Keratinocyte (primary cell): ENCODE data around the gene TFDP2. TPM values are rescaled to one million over a fixed set of nuclear protein-coding genes. Genes with fewer than 3 reads are reported as not detected.

Experiments used
- DNase-seq: peaks from one replicate; pipeline ENCODE4 v3.0.0-alpha.2; 2011; ENCODE audit warnings: low read depth, missing footprints, low spot score
- FAIRE-seq: peaks from 2 replicates; lab custom pipeline; 2011; peaks lifted over from hg19 to GRCh38; lab: Jason Lieb, UNC
- H2AFZ ChIP-seq: 2 replicates; pipeline ENCODE4 v1.6.0; 2012; ENCODE audit warnings: low read length, control low read depth, inconsistent platforms; ENCODE audit not compliant: control insufficient read depth
- H3K27ac ChIP-seq: 2 replicates; pipeline ENCODE4 v1.5.1; 2011; ENCODE audit warnings: low read length; ENCODE audit not compliant: control insufficient read depth, insufficient read depth
- H3K27me3 ChIP-seq: 3 replicates; pipeline ENCODE4 v1.6.0; 2011; ENCODE audit warnings: low read length; ENCODE audit not compliant: control insufficient read depth, insufficient read depth; ENCODE audit errors: extremely low read depth
- H3K36me3 ChIP-seq, 2 experiments: 2 replicates in 1 of 2; 3 replicates in 1 of 2; pipeline ENCODE4 v1.5.1; 2011; ENCODE audit warnings: low read length in 2 of 2, mild to moderate bottlenecking in 1 of 2; ENCODE audit not compliant: control insufficient read depth in 2 of 2, insufficient read depth in 2 of 2; ENCODE audit errors: extremely low read depth in 1 of 2
- H3K4me1 ChIP-seq: 3 replicates; pipeline ENCODE4 v1.5.1; 2011; ENCODE audit warnings: low read length; ENCODE audit not compliant: control insufficient read depth, insufficient read depth; ENCODE audit errors: extremely low read depth
- H3K4me2 ChIP-seq: 3 replicates; pipeline ENCODE4 v1.6.0; 2011; ENCODE audit warnings: low read depth, low read length; ENCODE audit not compliant: control insufficient read depth, insufficient read depth; ENCODE audit errors: extremely low read depth
- H3K4me3 ChIP-seq, 3 experiments: fragments of 200-600 bp in 1 of 3; sonication (generic) in 1 of 3; 2 replicates in 2 of 3; 3 replicates in 1 of 3; pipeline ENCODE4 v1.5.1; 2011 to 2016; ENCODE audit warnings: low read length in 3 of 3, mild to moderate bottlenecking in 3 of 3, control low read depth in 2 of 3, inconsistent platforms in 1 of 3, low read depth in 1 of 3, mixed read lengths in 1 of 3, mixed run types in 1 of 3, moderate library complexity in 1 of 3; ENCODE audit not compliant: control insufficient read depth in 2 of 3, insufficient read depth in 2 of 3; ENCODE audit errors: extremely low read depth in 1 of 3
- H3K79me2 ChIP-seq: 2 replicates; pipeline ENCODE4 v1.6.0; 2012; ENCODE audit warnings: low read length; ENCODE audit not compliant: control insufficient read depth, insufficient read depth
- H3K9ac ChIP-seq: 3 replicates; pipeline ENCODE4 v1.6.0; 2011; ENCODE audit warnings: low read length; ENCODE audit not compliant: control insufficient read depth, insufficient read depth; ENCODE audit errors: extremely low read depth
- H3K9me1 ChIP-seq: 3 replicates; pipeline ENCODE4 v1.6.0; 2011; ENCODE audit warnings: low read length; ENCODE audit not compliant: control insufficient read depth, insufficient read depth; ENCODE audit errors: extremely low read depth
- H3K9me3 ChIP-seq: 2 replicates; pipeline ENCODE4 v1.5.1; 2012; ENCODE audit warnings: low read depth, low read length; ENCODE audit not compliant: control insufficient read depth
- H4K20me1 ChIP-seq: 3 replicates; pipeline ENCODE4 v1.6.0; 2011; ENCODE audit warnings: low read length; ENCODE audit not compliant: control insufficient read depth, insufficient read depth; ENCODE audit errors: extremely low read depth
- EZH2 ChIP-seq: IDR thresholded peaks from one replicate; pipeline ENCODE4 v1.6.1; 2012; ENCODE audit warnings: inconsistent platforms, mild to moderate bottlenecking, low read length, moderate library complexity
- dilution Hi-C: fragments of 300-500 bp; cut with MboI; formaldehyde crosslinking; loops from one replicate; pipeline ENCODE4 v1.7.0; 2020; ENCODE audit warnings: low sequenced_read_pairs; ENCODE audit not compliant: extremely low pct_ligation_motif_present
- polyA plus RNA-seq, 5 experiments: library from polyadenylated mRNA; depleted of rRNA in 3 of 5; stranded (reverse) in 3 of 5; stranded (forward) in 1 of 5; unstranded in 1 of 5; fragments of >200 nt; gene quantifications; 1 replicate in 1 of 5; 2 replicates in 3 of 5; 3 replicates in 1 of 5; pipeline versions ENCODE4 v1.2.1 to v1.2.3, GENCODE V29; 2011 to 2012; ENCODE audit warnings: missing spikeins in 2 of 5, low read depth in 1 of 5, low replicate concordance in 1 of 5
- TF ChIP-seq, protein P1 (sequence below), 3 experiments: IDR thresholded peaks in 1 of 3; conservative IDR thresholded peaks in 1 of 3; optimal IDR thresholded peaks in 1 of 3; 2 replicates in 2 of 3; 3 replicates in 1 of 3; pipeline versions ENCODE3 to v1.5.1; 2011; ENCODE audit warnings: low read length in 3 of 3, mild to moderate bottlenecking in 3 of 3, moderate library complexity in 2 of 3, control low read depth in 1 of 3, inconsistent platforms in 1 of 3; ENCODE audit not compliant: insufficient read depth in 2 of 3; ENCODE audit errors: extremely low read depth in 1 of 3

TFDP2 gene
- polyA plus RNA-seq, 1 donor (not counting 4 experiments of a cell fraction or from before 2014, with no cell fraction given), result 40.6 TPM

DNA sequence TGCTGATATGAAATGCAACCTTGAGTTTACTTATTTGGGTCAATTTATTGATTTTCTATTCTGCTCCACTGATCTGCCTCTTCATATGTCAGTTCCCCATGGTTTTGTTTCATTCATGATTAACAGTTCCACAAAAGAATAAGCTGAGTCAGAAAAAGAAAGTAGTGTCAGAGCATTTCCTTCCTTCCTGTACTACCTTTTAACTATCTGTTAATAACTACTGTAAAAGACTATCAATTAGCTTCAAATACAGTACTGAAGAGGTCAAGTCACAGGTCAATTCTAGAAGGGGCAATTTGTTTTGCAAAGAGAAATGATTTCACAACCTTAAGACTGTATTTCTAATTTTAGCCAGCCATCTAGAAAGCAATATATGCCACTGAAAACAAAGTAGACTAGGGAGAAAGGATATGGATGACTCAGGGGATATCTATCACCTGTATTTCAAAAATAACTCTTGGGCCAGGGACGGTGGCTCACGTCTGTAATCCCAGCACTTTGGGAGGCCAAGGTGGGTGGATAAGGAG lies 129.5 kb downstream of the TFDP2 start:
- Histone ChIP-seq H3K27ac (no peak overlapping the region), H3K79me2 (no peaks in the 10 kb centered on the region), H4K20me1 (no peaks in the 10 kb centered on the region), H3K4me2 (no peak overlapping the region), H3K9ac (no peak overlapping the region), H3K36me3 (no peaks in the 10 kb centered on the region), H2AFZ (no peak overlapping the region), H3K4me1 (no peaks in the 10 kb centered on the region), H3K4me3 (no peak overlapping the region), H3K9me3 (no peaks in the 10 kb centered on the region), H3K27me3 (no peaks in the 10 kb centered on the region), H3K9me1 (no peaks in the 10 kb centered on the region)
- TF ChIP-seq EZH2, result no peak
- TF ChIP-seq, protein P1, sequence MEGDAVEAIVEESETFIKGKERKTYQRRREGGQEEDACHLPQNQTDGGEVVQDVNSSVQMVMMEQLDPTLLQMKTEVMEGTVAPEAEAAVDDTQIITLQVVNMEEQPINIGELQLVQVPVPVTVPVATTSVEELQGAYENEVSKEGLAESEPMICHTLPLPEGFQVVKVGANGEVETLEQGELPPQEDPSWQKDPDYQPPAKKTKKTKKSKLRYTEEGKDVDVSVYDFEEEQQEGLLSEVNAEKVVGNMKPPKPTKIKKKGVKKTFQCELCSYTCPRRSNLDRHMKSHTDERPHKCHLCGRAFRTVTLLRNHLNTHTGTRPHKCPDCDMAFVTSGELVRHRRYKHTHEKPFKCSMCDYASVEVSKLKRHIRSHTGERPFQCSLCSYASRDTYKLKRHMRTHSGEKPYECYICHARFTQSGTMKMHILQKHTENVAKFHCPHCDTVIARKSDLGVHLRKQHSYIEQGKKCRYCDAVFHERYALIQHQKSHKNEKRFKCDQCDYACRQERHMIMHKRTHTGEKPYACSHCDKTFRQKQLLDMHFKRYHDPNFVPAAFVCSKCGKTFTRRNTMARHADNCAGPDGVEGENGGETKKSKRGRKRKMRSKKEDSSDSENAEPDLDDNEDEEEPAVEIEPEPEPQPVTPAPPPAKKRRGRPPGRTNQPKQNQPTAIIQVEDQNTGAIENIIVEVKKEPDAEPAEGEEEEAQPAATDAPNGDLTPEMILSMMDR (optimal IDR thresholded peaks at IDR 0.05 in 1 of 3, IDR thresholded peaks at IDR 0.05 in 1 of 3, conservative IDR thresholded peaks at IDR 0.05 in 1 of 3; ENCODE audit: extremely low read depth in 1 of 3, insufficient read depth in 2 of 3, low read length in 3 of 3), result no peak
- DNase-seq (no peak), FAIRE-seq (no peak)
- dilution Hi-C loops, result no loop called here

DNA sequence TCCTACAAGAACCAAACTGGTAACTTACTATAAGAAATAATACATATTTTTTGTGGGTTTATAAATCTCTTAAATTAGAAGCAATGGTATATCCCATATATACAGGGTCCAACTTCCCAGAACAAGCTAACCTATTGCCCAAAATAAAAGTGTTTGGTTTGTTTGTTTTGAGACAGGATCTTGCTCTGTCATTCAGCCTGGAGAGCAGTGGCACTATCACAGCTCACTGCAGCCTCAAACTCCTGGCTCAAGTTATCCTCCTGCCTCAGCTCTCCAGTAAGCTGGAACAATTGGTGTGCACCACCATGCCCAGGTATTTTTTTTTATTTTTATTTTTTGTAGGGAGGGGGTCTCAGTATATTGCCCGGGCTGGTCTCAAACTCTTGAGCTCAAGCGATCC lies 135.4 kb downstream of the TFDP2 start:
- Histone ChIP-seq H2AFZ (no peak overlapping the region), H3K79me2 (no peaks in the 10 kb centered on the region), H3K9me3 (no peaks in the 10 kb centered on the region), H3K36me3 (no peaks in the 10 kb centered on the region), H3K4me2 (no peak overlapping the region), H3K4me3 (no peak overlapping the region), H3K27me3 (no peaks in the 10 kb centered on the region), H3K9me1 (no peaks in the 10 kb centered on the region), H3K27ac (no peak overlapping the region), H3K9ac (no peak overlapping the region), H3K4me1 (no peaks in the 10 kb centered on the region), H4K20me1 (no peaks in the 10 kb centered on the region)
- dilution Hi-C loops, result no loop called here
- DNase-seq (no peak), FAIRE-seq (no peak)
- no peak for TF ChIP-seq EZH2
- TF ChIP-seq, protein P1 (optimal IDR thresholded peaks at IDR 0.05 in 1 of 3, IDR thresholded peaks at IDR 0.05 in 1 of 3, conservative IDR thresholded peaks at IDR 0.05 in 1 of 3; ENCODE audit: extremely low read depth in 1 of 3, insufficient read depth in 2 of 3, low read length in 3 of 3), result no peak
